ENCODE data around the gene OR51E1.

The OR51E1 gene

GRCh38 chr11:4647766-4648165, 4.0 kb downstream of the OR51E1 start:
- Histone ChIP-seq H3K36me3 (ENCODE audit: control insufficient read depth in 4 of 4, insufficient read depth in 4 of 4, low read length in 3 of 4) (no peaks in the 10 kb centered on the region), H3K4me1 (ENCODE audit: control extremely low read depth in 1 of 4, control insufficient read depth in 4 of 4, insufficient read depth in 4 of 4, low read length in 3 of 4) (no peaks in the 10 kb centered on the region), H3K27ac (ENCODE audit: insufficient read depth in 1 of 2, low read depth in 1 of 2, low read length in 2 of 2, poor library complexity in 1 of 2, severe bottlenecking in 2 of 2) (no peak overlapping the region), H3K27me3 (replicated peaks in 2 of 5; ENCODE audit: control insufficient read depth in 4 of 5, insufficient read depth in 5 of 5, low read length in 4 of 5) (peaks cover 0 to 2% (median 0%) of the 10 kb centered on the region in 5 experiments), H3K4me3 (ENCODE audit: control insufficient read depth in 1 of 7, extremely low read depth in 1 of 7, insufficient read depth in 4 of 7, low read depth in 2 of 7, low read length in 6 of 7) (no peak overlapping the region), H3K9me3 (ENCODE audit: control extremely low read depth in 1 of 5, control insufficient read depth in 4 of 5, insufficient read depth in 2 of 5, low read depth in 1 of 5, low read length in 4 of 5) (no peaks in the 10 kb centered on the region)
- WGBS (ENCODE audit: insufficient coverage): 100% methylated on average over 4 of the region's 4 CpGs
- DNase-seq: no peak
- ChIA-PET CTCF (interaction anchor here (2.6 kb wide), 1 partner anchor 11 kb away, joined by 14 read pairs; the partner anchor contains the start of gene OR51D1), POLR2A (no interaction called here)

GRCh38 chr11:4654635-4655369, 11.0 kb downstream of the OR51E1 start:
- no peak overlapping the region for H3K27ac ChIP-seq (ENCODE audit: insufficient read depth in 1 of 2, low read depth in 1 of 2, low read length in 2 of 2, poor library complexity in 1 of 2, severe bottlenecking in 2 of 2)
- H3K4me3 ChIP-seq (ENCODE audit: control insufficient read depth in 1 of 7, extremely low read depth in 1 of 7, insufficient read depth in 4 of 7, low read depth in 2 of 7, low read length in 6 of 7): no peak overlapping the region
- peaks cover 0 to 4% (median 0%) of the 10 kb centered on the region in 4 experiments for H3K4me1 ChIP-seq (ENCODE audit: control extremely low read depth in 1 of 4, control insufficient read depth in 4 of 4, insufficient read depth in 4 of 4, low read length in 3 of 4)
- CTCF ChIA-PET: interaction anchor here (1.9 kb wide), 1 partner anchor 18 kb away, joined by 4 read pairs; the partner anchor contains the start of gene OR51D1
- H3K36me3 ChIP-seq (ENCODE audit: control insufficient read depth in 4 of 4, insufficient read depth in 4 of 4, low read length in 3 of 4): no peaks in the 10 kb centered on the region
- no CpG with 5 or more reads among the region's 2 CpGs for WGBS (ENCODE audit: insufficient coverage)
- H3K9me3 ChIP-seq (ENCODE audit: control extremely low read depth in 1 of 5, control insufficient read depth in 4 of 5, insufficient read depth in 2 of 5, low read depth in 1 of 5, low read length in 4 of 5): no peaks in the 10 kb centered on the region
- H3K27me3 ChIP-seq (replicated peaks in 2 of 5; ENCODE audit: control insufficient read depth in 4 of 5, insufficient read depth in 5 of 5, low read length in 4 of 5): no peaks in the 10 kb centered on the region
- POLR2A ChIA-PET: no interaction called here
- peak in 1 of 3 donors; percentile 1 for DNase-seq

- no peaks in the 10 kb centered on the region for H3K9me3 ChIP-seq (ENCODE audit: control extremely low read depth in 1 of 5, control insufficient read depth in 4 of 5, insufficient read depth in 2 of 5, low read depth in 1 of 5, low read length in 4 of 5)
- ChIA-PET CTCF (interaction anchor here (2.1 kb wide), 1 partner anchor 22 kb away, joined by 5 read pairs; the partner anchor contains the start of gene OR51D1), POLR2A (no interaction called here)
- no peaks in the 10 kb centered on the region for H3K27me3 ChIP-seq (replicated peaks in 2 of 5; ENCODE audit: control insufficient read depth in 4 of 5, insufficient read depth in 5 of 5, low read length in 4 of 5)
- peaks cover 0 to 4% (median 0%) of the 10 kb centered on the region in 4 experiments for H3K4me1 ChIP-seq (ENCODE audit: control extremely low read depth in 1 of 4, control insufficient read depth in 4 of 4, insufficient read depth in 4 of 4, low read length in 3 of 4)
- peak overlapping the region in 1 of 2 experiments; percentile 25 for H3K27ac ChIP-seq (ENCODE audit: insufficient read depth in 1 of 2, low read depth in 1 of 2, low read length in 2 of 2, poor library complexity in 1 of 2, severe bottlenecking in 2 of 2)
- H3K4me3 ChIP-seq (ENCODE audit: control insufficient read depth in 1 of 7, extremely low read depth in 1 of 7, insufficient read depth in 4 of 7, low read depth in 2 of 7, low read length in 6 of 7): no peak overlapping the region
- no CpG with 5 or more reads among the region's 5 CpGs for WGBS (ENCODE audit: insufficient coverage)
- peak; percentile 4 to 75 (median 31) for DNase-seq
- H3K36me3 ChIP-seq (ENCODE audit: control insufficient read depth in 4 of 4, insufficient read depth in 4 of 4, low read length in 3 of 4): no peaks in the 10 kb centered on the region
These were observed 15.1 kb downstream of the OR51E1 start for GRCh38 chr11:4658629-4659445.

GRCh38 chr11:4662876-4663275, 19.1 kb downstream of the OR51E1 start:
- Histone ChIP-seq H3K27ac (ENCODE audit: insufficient read depth in 1 of 2, low read depth in 1 of 2, low read length in 2 of 2, poor library complexity in 1 of 2, severe bottlenecking in 2 of 2) (no peak overlapping the region), H3K4me1 (ENCODE audit: control extremely low read depth in 1 of 4, control insufficient read depth in 4 of 4, insufficient read depth in 4 of 4, low read length in 3 of 4) (peaks cover 0 to 4% (median 0%) of the 10 kb centered on the region in 4 experiments)
- CTCF ChIA-PET: no interaction called here

GRCh38 chr11:4664183-4664582, 20.4 kb downstream of the OR51E1 start:
- no peaks in the 10 kb centered on the region for H3K4me1 ChIP-seq (ENCODE audit: control extremely low read depth in 1 of 4, control insufficient read depth in 4 of 4, insufficient read depth in 4 of 4, low read length in 3 of 4)
- H3K4me3 ChIP-seq (ENCODE audit: control insufficient read depth in 1 of 7, extremely low read depth in 1 of 7, insufficient read depth in 4 of 7, low read depth in 2 of 7, low read length in 6 of 7): no peak overlapping the region
- POLR2A ChIA-PET: no interaction called here
- H3K27me3 ChIP-seq (replicated peaks in 2 of 5; ENCODE audit: control insufficient read depth in 4 of 5, insufficient read depth in 5 of 5, low read length in 4 of 5): no peaks in the 10 kb centered on the region
- H3K36me3 ChIP-seq (ENCODE audit: control insufficient read depth in 4 of 4, insufficient read depth in 4 of 4, low read length in 3 of 4): no peaks in the 10 kb centered on the region
- CTCF ChIA-PET: no interaction called here
- no peaks in the 10 kb centered on the region for H3K9me3 ChIP-seq (ENCODE audit: control extremely low read depth in 1 of 5, control insufficient read depth in 4 of 5, insufficient read depth in 2 of 5, low read depth in 1 of 5, low read length in 4 of 5)
- WGBS (ENCODE audit: insufficient coverage): 100% methylated on average over 1 of the region's 3 CpGs
- no peak for DNase-seq
- H3K27ac ChIP-seq (ENCODE audit: insufficient read depth in 1 of 2, low read depth in 1 of 2, low read length in 2 of 2, poor library complexity in 1 of 2, severe bottlenecking in 2 of 2): no peak overlapping the region

More at GRCh38 chr11:4662876-4663275, 19.1 kb downstream of the OR51E1 start:
- Histone ChIP-seq H3K4me3 (ENCODE audit: control insufficient read depth in 1 of 7, extremely low read depth in 1 of 7, insufficient read depth in 4 of 7, low read depth in 2 of 7, low read length in 6 of 7) (no peak overlapping the region), H3K27me3 (replicated peaks in 2 of 5; ENCODE audit: control insufficient read depth in 4 of 5, insufficient read depth in 5 of 5, low read length in 4 of 5) (no peaks in the 10 kb centered on the region), H3K9me3 (ENCODE audit: control extremely low read depth in 1 of 5, control insufficient read depth in 4 of 5, insufficient read depth in 2 of 5, low read depth in 1 of 5, low read length in 4 of 5) (no peaks in the 10 kb centered on the region), H3K36me3 (ENCODE audit: control insufficient read depth in 4 of 4, insufficient read depth in 4 of 4, low read length in 3 of 4) (no peaks in the 10 kb centered on the region)
- WGBS (ENCODE audit: insufficient coverage): 93% methylated on average over 5 of the region's 6 CpGs
- DNase-seq: no peak
- POLR2A ChIA-PET: no interaction called here

GRCh38 chr11:4664786-4665185, 21.0 kb downstream of the OR51E1 start:
- H3K4me3 ChIP-seq (ENCODE audit: control insufficient read depth in 1 of 7, extremely low read depth in 1 of 7, insufficient read depth in 4 of 7, low read depth in 2 of 7, low read length in 6 of 7): no peak overlapping the region
- no peak for DNase-seq
- H3K4me1 ChIP-seq (ENCODE audit: control extremely low read depth in 1 of 4, control insufficient read depth in 4 of 4, insufficient read depth in 4 of 4, low read length in 3 of 4): no peaks in the 10 kb centered on the region
- ChIA-PET CTCF (no interaction called here), POLR2A (no interaction called here)
- H3K36me3 ChIP-seq (ENCODE audit: control insufficient read depth in 4 of 4, insufficient read depth in 4 of 4, low read length in 3 of 4): no peaks in the 10 kb centered on the region
- no peak overlapping the region for H3K27ac ChIP-seq (ENCODE audit: insufficient read depth in 1 of 2, low read depth in 1 of 2, low read length in 2 of 2, poor library complexity in 1 of 2, severe bottlenecking in 2 of 2)
- WGBS (ENCODE audit: insufficient coverage): 89% methylated on average over 2 of the region's 3 CpGs
- H3K9me3 ChIP-seq (ENCODE audit: control extremely low read depth in 1 of 5, control insufficient read depth in 4 of 5, insufficient read depth in 2 of 5, low read depth in 1 of 5, low read length in 4 of 5): no peaks in the 10 kb centered on the region
- H3K27me3 ChIP-seq (replicated peaks in 2 of 5; ENCODE audit: control insufficient read depth in 4 of 5, insufficient read depth in 5 of 5, low read length in 4 of 5): no peaks in the 10 kb centered on the region

GRCh38 chr11:4665424-4665823, 21.6 kb downstream of the OR51E1 start:
- H3K4me1 ChIP-seq (ENCODE audit: control extremely low read depth in 1 of 4, control insufficient read depth in 4 of 4, insufficient read depth in 4 of 4, low read length in 3 of 4): no peaks in the 10 kb centered on the region
- no peaks in the 10 kb centered on the region for H3K27me3 ChIP-seq (replicated peaks in 2 of 5; ENCODE audit: control insufficient read depth in 4 of 5, insufficient read depth in 5 of 5, low read length in 4 of 5)
- ChIA-PET CTCF (no interaction called here), POLR2A (no interaction called here)
- no peaks in the 10 kb centered on the region for H3K36me3 ChIP-seq (ENCODE audit: control insufficient read depth in 4 of 4, insufficient read depth in 4 of 4, low read length in 3 of 4)
- no peak overlapping the region for H3K27ac ChIP-seq (ENCODE audit: insufficient read depth in 1 of 2, low read depth in 1 of 2, low read length in 2 of 2, poor library complexity in 1 of 2, severe bottlenecking in 2 of 2)
- DNase-seq: no peak
- H3K9me3 ChIP-seq (ENCODE audit: control extremely low read depth in 1 of 5, control insufficient read depth in 4 of 5, insufficient read depth in 2 of 5, low read depth in 1 of 5, low read length in 4 of 5): no peaks in the 10 kb centered on the region
- no peak overlapping the region for H3K4me3 ChIP-seq (ENCODE audit: control insufficient read depth in 1 of 7, extremely low read depth in 1 of 7, insufficient read depth in 4 of 7, low read depth in 2 of 7, low read length in 6 of 7)
- 89% methylated on average over 1 of the region's 2 CpGs for WGBS (ENCODE audit: insufficient coverage)

Data from common myeloid progenitor, CD34-positive (primary cell).